ENCODE data around the gene HBS1L.

GRCh38 chr6:134999107-134999506, 55.5 kb downstream of the HBS1L start:
- TF ChIP-seq POLR2A (IDR thresholded peaks at IDR 0.05; ENCODE audit: low read length): no peak
- no peak for TF ChIP-seq GATA1 (IDR thresholded peaks at IDR 0.05; ENCODE audit: low read depth, low read length)
